Measurements from ENCODE around the gene ZNF689.
"Not testable (repeated sequence)": the region's sequence is repeated elsewhere in the genome, so short reads cannot be mapped to it uniquely, and the experiment has no call there.

The ZNF689 gene

GRCh38 chr16:30647274-30647571, 37.0 kb upstream of the ZNF689 start:
- Mint-ChIP-seq H3K4me1 (peaks cover 16% of the 10 kb centered on the region), H3K27me3 (no peaks in the 10 kb centered on the region), H3K4me3 (no peak overlapping the region), H3K36me3 (peaks cover 2% of the 10 kb centered on the region), H3K9me3 (no peaks in the 10 kb centered on the region), H3K27ac (no peak overlapping the region)

GRCh38 chr16:30645727-30646126, 35.5 kb upstream of the ZNF689 start:
- Mint-ChIP-seq H3K4me3 (no peak overlapping the region), H3K27ac (peak overlapping the region; percentile 31), H3K36me3 (no peaks in the 10 kb centered on the region), H3K4me1 (peaks cover 9% of the 10 kb centered on the region), H3K9me3 (no peaks in the 10 kb centered on the region), H3K27me3 (no peaks in the 10 kb centered on the region)

- Mint-ChIP-seq H3K4me3 (no peak overlapping the region), H3K36me3 (no peaks in the 10 kb centered on the region), H3K9me3 (no peaks in the 10 kb centered on the region), H3K4me1 (no peaks in the 10 kb centered on the region), H3K27ac (no peak overlapping the region), H3K27me3 (no peaks in the 10 kb centered on the region)
Observed at GRCh38 chr16:30644334-30644830, 34.2 kb upstream of the ZNF689 start.

- H3K4me3 Mint-ChIP-seq: no peak overlapping the region
- H3K4me1 Mint-ChIP-seq: no peaks in the 10 kb centered on the region
- no peak overlapping the region for H3K27ac Mint-ChIP-seq
- no peaks in the 10 kb centered on the region for H3K27me3 Mint-ChIP-seq
- H3K36me3 Mint-ChIP-seq: no peaks in the 10 kb centered on the region
- H3K9me3 Mint-ChIP-seq: no peaks in the 10 kb centered on the region
Observed at GRCh38 chr16:30641378-30641982, 31.3 kb upstream of the ZNF689 start.

GRCh38 chr16:30637944-30638343, 27.8 kb upstream of the ZNF689 start:
- no peak overlapping the region for H3K27ac Mint-ChIP-seq
- no peaks in the 10 kb centered on the region for H3K36me3 Mint-ChIP-seq
- H3K9me3 Mint-ChIP-seq: no peaks in the 10 kb centered on the region
- no peak overlapping the region for H3K4me3 Mint-ChIP-seq
- H3K4me1 Mint-ChIP-seq: peaks cover 17% of the 10 kb centered on the region
- H3K27me3 Mint-ChIP-seq: no peaks in the 10 kb centered on the region

GRCh38 chr16:30637139-30637538, 26.9 kb upstream of the ZNF689 start:
- not testable (repeated sequence) for H3K36me3 Mint-ChIP-seq, H3K4me3 Mint-ChIP-seq, H3K27ac Mint-ChIP-seq, H3K9me3 Mint-ChIP-seq, H3K27me3 Mint-ChIP-seq
- peaks cover 17% of the 10 kb centered on the region for H3K4me1 Mint-ChIP-seq

- H3K36me3 Mint-ChIP-seq: no peaks in the 10 kb centered on the region
- no peaks in the 10 kb centered on the region for H3K9me3 Mint-ChIP-seq
- H3K27ac Mint-ChIP-seq: peak overlapping the region; percentile 0
- H3K4me1 Mint-ChIP-seq: peaks cover 17% of the 10 kb centered on the region
- H3K4me3 Mint-ChIP-seq: no peak overlapping the region
- no peaks in the 10 kb centered on the region for H3K27me3 Mint-ChIP-seq
Observed at GRCh38 chr16:30636599-30636998, 26.4 kb upstream of the ZNF689 start.

- Mint-ChIP-seq H3K9me3 (no peaks in the 10 kb centered on the region), H3K4me3 (peak overlapping the region; percentile 89), H3K4me1 (peaks cover 21% of the 10 kb centered on the region), H3K27me3 (no peaks in the 10 kb centered on the region), H3K36me3 (no peaks in the 10 kb centered on the region), H3K27ac (peak overlapping the region; percentile 94)
Observed at GRCh38 chr16:30633526-30633925, 23.3 kb upstream of the ZNF689 start.

GRCh38 chr16:30632454-30632853, 22.3 kb upstream of the ZNF689 start:
- not testable (repeated sequence) for H3K4me3 Mint-ChIP-seq, H3K27me3 Mint-ChIP-seq, H3K27ac Mint-ChIP-seq, H3K36me3 Mint-ChIP-seq, H3K9me3 Mint-ChIP-seq
- peaks cover 22% of the 10 kb centered on the region for H3K4me1 Mint-ChIP-seq

GRCh38 chr16:30628628-30629540, 18.7 kb upstream of the ZNF689 start:
- Mint-ChIP-seq H3K27ac (peak overlapping the region; percentile 36), H3K4me3 (peak overlapping the region; percentile 81), H3K9me3 (no peaks in the 10 kb centered on the region), H3K27me3 (no peaks in the 10 kb centered on the region), H3K4me1 (peaks cover 7% of the 10 kb centered on the region), H3K36me3 (no peaks in the 10 kb centered on the region)

- no peak overlapping the region for H3K4me3 Mint-ChIP-seq
- no peaks in the 10 kb centered on the region for H3K27me3 Mint-ChIP-seq
- no peak overlapping the region for H3K27ac Mint-ChIP-seq
- H3K9me3 Mint-ChIP-seq: no peaks in the 10 kb centered on the region
- H3K36me3 Mint-ChIP-seq: no peaks in the 10 kb centered on the region
- peaks cover 5% of the 10 kb centered on the region for H3K4me1 Mint-ChIP-seq
Observed at GRCh38 chr16:30626236-30626635, 16.0 kb upstream of the ZNF689 start.

- H3K27ac Mint-ChIP-seq: no peak overlapping the region
- H3K4me3 Mint-ChIP-seq: no peak overlapping the region
- H3K36me3 Mint-ChIP-seq: no peaks in the 10 kb centered on the region
- H3K9me3 Mint-ChIP-seq: no peaks in the 10 kb centered on the region
- H3K4me1 Mint-ChIP-seq: peaks cover 3% of the 10 kb centered on the region
- H3K27me3 Mint-ChIP-seq: no peaks in the 10 kb centered on the region
Observed at GRCh38 chr16:30623536-30624283, 13.5 kb upstream of the ZNF689 start.

GRCh38 chr16:30622455-30623032, 12.4 kb upstream of the ZNF689 start:
- Mint-ChIP-seq H3K4me1 (no peaks in the 10 kb centered on the region), H3K9me3 (no peaks in the 10 kb centered on the region), H3K27ac (no peak overlapping the region), H3K4me3 (no peak overlapping the region), H3K27me3 (no peaks in the 10 kb centered on the region), H3K36me3 (no peaks in the 10 kb centered on the region)

- Mint-ChIP-seq H3K27me3 (no peaks in the 10 kb centered on the region), H3K27ac (no peak overlapping the region)
Observed at GRCh38 chr16:30621765-30622164, 11.6 kb upstream of the ZNF689 start.

GRCh38 chr16:30620169-30620568, 10.0 kb upstream of the ZNF689 start:
- Mint-ChIP-seq H3K9me3 (no peaks in the 10 kb centered on the region), H3K36me3 (no peaks in the 10 kb centered on the region), H3K27me3 (no peaks in the 10 kb centered on the region), H3K4me3 (no peak overlapping the region), H3K4me1 (no peaks in the 10 kb centered on the region), H3K27ac (no peak overlapping the region)

More at GRCh38 chr16:30621765-30622164, 11.6 kb upstream of the ZNF689 start:
- Mint-ChIP-seq H3K4me1 (no peaks in the 10 kb centered on the region), H3K9me3 (no peaks in the 10 kb centered on the region), H3K36me3 (no peaks in the 10 kb centered on the region), H3K4me3 (no peak overlapping the region)
